ENCODE data around the gene GHITM.

GHITM gene

GRCh38 chr10:84198206-84198915 lies 59.1 kb downstream of the GHITM start:
- DNase-seq (ENCODE audit: low read depth in 2 of 2, low spot score in 1 of 2): no peak

DNA sequence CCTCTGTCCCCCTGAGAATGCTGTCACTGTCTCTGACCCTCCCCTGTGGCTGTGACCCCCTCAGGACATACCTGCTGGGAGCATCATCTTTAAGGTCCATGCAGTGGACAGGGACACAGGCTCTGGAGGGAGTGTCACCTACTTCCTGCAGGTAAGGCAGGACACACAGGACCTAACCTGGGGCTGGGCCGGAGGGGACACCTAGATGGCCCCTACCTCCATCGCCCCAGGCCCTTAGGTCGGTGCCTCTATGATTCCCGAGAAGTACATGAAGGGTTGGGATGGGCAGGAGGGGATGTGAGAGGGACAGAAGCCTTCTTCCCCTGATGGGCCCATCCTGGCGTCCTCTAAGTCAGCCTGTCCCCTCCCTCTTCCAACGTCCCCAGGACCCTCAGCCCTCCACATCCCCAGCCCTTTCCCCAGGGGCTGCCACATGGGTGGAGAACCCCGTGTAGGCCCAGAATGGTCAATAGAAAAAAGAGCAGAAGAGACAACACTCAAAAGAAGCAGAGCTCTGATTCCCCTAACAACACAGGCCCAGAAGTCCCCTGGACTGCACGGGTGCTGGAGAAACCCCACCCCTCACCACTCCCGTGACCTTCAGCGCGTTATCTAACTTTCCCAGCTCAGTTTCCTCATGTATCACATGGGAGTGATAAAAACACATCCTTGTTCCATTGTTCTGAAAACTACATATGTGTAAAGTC lies 61.4 kb downstream of the GHITM start:
- no peak for DNase-seq (ENCODE audit: low read depth in 2 of 2, low spot score in 1 of 2)

DNA sequence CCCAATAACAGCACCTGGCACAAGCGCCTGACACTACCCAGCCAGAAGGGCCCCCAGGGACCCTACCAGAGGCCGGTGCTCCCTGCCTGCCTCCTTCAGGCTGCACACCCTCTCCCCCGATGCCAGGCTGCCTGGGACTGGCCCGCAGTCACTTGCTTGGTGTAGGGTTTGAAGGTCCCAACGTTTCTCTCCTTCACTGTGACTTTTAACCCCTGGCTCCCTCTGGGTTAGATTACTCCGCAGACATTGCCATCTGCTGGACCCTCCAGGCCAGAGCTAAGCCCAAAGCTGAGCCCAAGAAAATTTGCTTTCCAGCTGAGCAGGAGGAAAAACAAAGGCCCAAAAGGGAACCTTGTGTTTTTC lies 61.9 kb downstream of the GHITM start:
- DNase-seq (ENCODE audit: low read depth in 2 of 2, low spot score in 1 of 2): no peak

- no peak for DNase-seq (ENCODE audit: low read depth in 2 of 2, low spot score in 1 of 2)
Observed at GRCh38 chr10:84201682-84202081, 62.4 kb downstream of the GHITM start.

- no peak for DNase-seq (ENCODE audit: low read depth in 2 of 2, low spot score in 1 of 2)
Observed at GRCh38 chr10:84202349-84202748, 63.0 kb downstream of the GHITM start.

Data from stimulated activated CD8-positive, alpha-beta memory T cell treated with anti-CD3 and anti-CD28 coated beads, Interleukin-4, amount 100 ng/mL, for 4 hours (primary cell).